ENCODE results near the gene GIMAP5.

Gene GIMAP5

DNA sequence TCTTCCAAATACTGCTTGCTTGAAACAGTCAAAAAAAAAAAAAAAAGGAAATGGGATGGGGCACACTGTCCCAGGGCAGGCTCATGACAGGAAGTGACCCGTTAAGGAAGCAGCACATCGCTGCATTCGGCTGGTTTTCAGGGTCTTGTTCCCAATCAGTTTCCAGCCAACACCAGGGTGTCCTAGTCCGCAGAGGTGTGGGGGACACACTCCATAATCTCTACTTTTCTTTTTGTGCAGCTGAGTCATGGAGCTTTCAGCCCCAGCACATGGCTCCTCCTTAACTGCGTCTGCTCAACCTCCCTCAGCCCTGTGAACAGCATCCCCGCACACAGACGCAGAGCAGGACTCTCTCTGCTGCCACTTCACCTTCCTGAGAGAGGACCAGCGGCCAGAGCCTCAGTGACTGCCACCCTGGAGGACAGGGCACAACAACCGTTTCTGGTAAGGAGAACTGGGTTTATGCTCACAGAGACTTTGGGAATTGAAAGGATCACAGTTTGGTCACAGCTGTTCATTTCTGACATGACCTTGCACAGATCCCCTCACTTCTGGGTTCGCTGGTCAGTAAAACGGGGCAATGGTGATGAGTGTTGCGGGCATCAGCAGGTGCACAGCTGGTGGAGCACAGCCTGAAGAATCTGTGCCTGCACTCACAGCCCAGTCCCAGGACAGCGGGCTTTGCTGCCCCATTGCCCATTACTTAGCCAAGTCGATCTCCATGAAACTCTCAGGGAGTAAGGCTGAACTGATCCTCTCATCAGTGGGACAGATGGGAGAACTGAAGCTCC, at the start of gene GIMAP5:
Gene GIMAP5, plus strand, starts transcription at position 154 of the 791 bp plus-strand sequence. CDS start 3,467 bp downstream, outside the sequence.
- DNase-seq (ENCODE audit: low read depth) = no peak

- DNase-seq (ENCODE audit: low read depth) = no peak
These were observed 48.6 kb upstream of the GIMAP5 start for GRCh38 chr7:150688630-150689029.

DNA sequence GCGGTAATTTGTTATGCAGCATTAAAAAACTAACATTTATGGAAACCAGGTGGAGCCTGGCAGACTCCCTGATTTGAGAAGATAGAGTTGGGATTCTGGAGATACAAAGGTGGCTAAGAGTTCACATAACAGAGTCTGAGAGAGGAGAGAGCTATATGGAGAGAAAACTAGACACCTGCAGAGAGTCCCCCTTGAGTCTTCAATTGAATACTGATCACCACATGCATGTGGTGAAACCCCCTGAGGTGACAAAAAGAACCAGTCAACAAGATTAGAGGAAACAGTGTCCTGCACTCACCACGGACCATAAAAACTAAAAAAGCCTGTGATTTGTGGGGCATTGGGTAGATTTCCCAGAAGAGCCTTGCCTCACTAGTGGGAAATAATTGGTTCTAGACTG, 41.6 kb upstream of the GIMAP5 start:
- DNase-seq (ENCODE audit: low read depth) = no peak

GRCh38 chr7:150703209-150703608, 34.0 kb upstream of the GIMAP5 start:
- DNase-seq (ENCODE audit: low read depth) = no peak

DNA sequence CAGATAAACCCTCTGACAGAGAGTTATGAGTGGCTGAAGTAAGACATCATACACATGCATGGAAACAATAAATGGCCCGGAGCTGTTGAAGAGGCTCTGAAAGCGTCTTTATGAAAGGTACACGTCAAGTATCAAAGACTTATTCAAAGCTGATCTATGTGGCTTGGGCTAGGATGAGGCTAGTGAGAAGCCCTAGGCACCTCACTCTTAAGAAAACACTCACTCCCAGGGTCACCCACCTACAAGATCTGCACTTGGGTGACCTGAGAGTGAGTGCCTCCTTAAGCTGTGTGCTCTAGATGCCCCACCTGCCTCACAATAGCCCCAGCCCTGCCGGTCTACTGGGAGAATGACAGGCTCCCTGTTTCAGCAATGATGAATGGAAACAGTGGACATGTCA, 21.9 kb upstream of the GIMAP5 start:
- DNase-seq (ENCODE audit: low read depth) = no peak

- no peak for DNase-seq (ENCODE audit: low read depth)
These were observed 21.5 kb upstream of the GIMAP5 start for GRCh38 chr7:150715738-150716137.

GRCh38 chr7:150716368-150716767, 20.9 kb upstream of the GIMAP5 start, which contains the start of gene GIMAP1:
GIMAP1 (plus strand) TSS chr7:150716613; CDS start chr7:150719048, 2,435 bp downstream.
- no peak for DNase-seq (ENCODE audit: low read depth)

DNA sequence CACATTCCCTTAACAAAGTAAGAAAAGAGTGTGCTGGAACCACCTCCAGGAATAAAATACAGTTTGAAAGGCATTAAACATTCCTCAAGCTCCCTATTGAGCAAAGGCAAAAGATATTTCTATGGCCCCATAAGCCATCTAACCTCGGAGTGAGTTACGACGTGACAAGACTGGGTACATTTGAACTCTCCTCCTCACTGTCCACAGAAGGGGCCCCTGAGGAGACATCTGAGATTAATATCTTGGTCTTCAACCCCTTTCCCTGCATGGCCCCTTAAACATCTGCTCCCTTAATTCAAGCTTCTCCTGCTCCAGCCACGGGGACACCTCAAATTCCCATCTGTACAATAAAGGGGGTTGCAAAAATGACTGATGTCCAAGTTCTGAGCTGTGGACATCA, 20.3 kb upstream of the GIMAP5 start:
- no peak for DNase-seq (ENCODE audit: low read depth)

GRCh38 chr7:150717814-150718420, 19.3 kb upstream of the GIMAP5 start:
- DNase-seq (ENCODE audit: low read depth) = no peak

- DNase-seq (ENCODE audit: low read depth) = no peak
These were observed 17.8 kb upstream of the GIMAP5 start for GRCh38 chr7:150719436-150719835.

GRCh38 chr7:150719960-150720891, 17.0 kb upstream of the GIMAP5 start:
- DNase-seq (ENCODE audit: low read depth) = no peak

DNA sequence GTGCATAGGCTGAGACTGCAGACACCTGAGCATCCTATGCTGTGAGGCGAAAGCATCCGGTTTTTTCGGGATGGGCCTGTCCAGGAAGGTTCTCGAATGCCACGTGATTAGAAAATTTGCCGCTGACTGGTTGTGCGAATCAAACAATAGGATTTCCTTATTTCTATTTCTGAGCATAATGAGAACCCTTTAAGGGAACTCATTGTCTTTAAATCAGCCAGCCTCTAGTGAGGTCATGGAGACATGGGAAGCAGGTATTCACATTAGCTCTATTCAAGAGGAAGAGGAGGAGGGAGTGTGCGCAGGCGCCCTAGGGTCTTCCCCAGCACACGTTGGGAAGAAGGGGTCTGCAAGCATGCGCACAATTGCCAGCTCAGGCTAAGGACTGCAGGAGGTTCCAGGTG, 15.2 kb upstream of the GIMAP5 start:
- no peak for DNase-seq (ENCODE audit: low read depth)

GRCh38 chr7:150722431-150722931, 14.7 kb upstream of the GIMAP5 start:
- DNase-seq (ENCODE audit: low read depth) = no peak

DNA sequence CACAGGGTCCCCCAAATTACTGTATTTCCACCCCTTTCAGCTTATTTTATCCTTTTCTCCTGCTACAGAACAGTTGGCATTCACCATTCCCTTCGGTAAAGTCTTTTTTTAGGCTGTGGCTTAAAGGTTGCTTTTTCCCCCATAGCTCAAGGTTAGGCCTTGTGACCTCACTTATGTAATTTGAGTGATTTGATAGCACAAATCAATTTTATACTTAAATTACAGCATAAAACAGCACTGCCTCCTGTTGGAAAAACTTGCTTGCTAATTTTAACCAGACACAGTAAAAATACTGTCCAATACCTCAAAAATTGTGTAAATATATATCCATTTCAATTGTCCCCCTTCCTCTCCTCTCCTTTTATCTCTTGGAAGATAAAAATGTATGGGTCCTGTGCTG, 13.8 kb upstream of the GIMAP5 start:
- DNase-seq (ENCODE audit: low read depth) = no peak

- no peak for DNase-seq (ENCODE audit: low read depth)
These were observed 9.8 kb upstream of the GIMAP5 start for GRCh38 chr7:150727381-150727780.

DNA sequence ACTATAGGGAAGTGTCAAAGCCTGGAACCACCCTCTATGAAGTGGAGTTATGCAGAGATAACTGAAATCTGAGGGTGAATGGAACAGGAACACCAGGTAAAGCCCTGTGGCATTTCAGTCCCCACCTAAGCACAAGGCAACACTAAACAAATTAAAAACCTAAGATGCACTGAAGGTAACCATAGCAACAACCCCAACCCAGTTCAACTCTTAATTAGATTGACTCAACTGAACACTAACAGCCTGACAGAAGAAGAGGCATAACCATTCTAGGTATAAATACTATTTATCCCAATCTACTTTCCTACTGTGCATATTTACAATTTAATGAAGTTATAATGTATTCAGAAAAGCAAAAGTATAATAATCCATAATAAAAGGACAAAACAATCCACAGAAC, 9.2 kb upstream of the GIMAP5 start:
- no peak for DNase-seq (ENCODE audit: low read depth)

DNA sequence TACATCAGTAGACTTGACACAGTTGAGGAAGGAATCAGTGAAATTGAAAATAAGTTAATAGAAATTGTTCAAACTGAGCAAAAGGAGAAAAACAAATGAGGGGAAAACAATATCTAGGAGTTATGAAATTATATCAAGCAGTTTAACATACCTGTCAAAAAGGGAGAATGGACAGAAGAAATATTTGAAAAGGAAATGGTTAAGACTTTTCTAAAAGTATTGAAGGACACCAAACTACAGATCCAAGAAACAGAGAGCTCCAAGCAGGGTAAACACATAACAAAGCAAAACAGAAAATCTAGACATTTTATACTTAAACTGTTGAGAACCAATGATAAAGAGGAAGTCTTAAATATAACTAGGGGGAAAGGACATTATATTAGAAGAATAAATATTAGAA, 8.6 kb upstream of the GIMAP5 start:
- no peak for DNase-seq (ENCODE audit: low read depth)

- no peak for DNase-seq (ENCODE audit: low read depth)
These were observed 5.3 kb upstream of the GIMAP5 start for GRCh38 chr7:150731916-150732315.

- no peak for DNase-seq (ENCODE audit: low read depth)
These were observed 4.3 kb upstream of the GIMAP5 start for GRCh38 chr7:150732786-150733481.

GRCh38 chr7:150733482-150734095, 3.6 kb upstream of the GIMAP5 start:
- no peak for DNase-seq (ENCODE audit: low read depth)

DNA sequence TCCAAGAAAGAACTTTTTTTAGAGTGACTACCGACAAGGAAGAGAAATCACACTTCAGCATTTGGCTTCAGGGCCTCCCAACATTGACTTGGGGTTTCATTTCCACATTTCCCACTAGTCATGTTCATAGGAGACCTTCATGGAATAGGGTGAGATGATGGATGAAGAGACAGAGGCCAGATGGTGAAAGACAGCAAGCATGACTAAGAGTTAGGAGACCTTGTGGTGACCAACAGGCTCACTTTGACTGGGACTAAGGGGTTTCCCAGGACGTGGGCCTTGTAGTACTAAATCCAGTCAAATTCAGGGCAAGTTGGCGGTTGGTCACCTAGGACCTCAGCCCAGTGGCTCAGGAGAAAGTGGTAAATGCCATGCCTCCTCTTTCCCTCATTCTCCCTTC, 3.0 kb upstream of the GIMAP5 start:
- DNase-seq (ENCODE audit: low read depth) = no peak
